Activated gamma-delta T cell treated with anti-CD3 and anti-CD28 coated beads, Interleukin-2, amount 50 U/mL, for 16 hours (primary cell): ENCODE data around the gene MISP.

Experiments
- DNase-seq: peaks from one replicate; pipeline ENCODE4 v3.0.0-alpha.2; 2020; ENCODE audit warnings: low read depth

The MISP gene

DNA sequence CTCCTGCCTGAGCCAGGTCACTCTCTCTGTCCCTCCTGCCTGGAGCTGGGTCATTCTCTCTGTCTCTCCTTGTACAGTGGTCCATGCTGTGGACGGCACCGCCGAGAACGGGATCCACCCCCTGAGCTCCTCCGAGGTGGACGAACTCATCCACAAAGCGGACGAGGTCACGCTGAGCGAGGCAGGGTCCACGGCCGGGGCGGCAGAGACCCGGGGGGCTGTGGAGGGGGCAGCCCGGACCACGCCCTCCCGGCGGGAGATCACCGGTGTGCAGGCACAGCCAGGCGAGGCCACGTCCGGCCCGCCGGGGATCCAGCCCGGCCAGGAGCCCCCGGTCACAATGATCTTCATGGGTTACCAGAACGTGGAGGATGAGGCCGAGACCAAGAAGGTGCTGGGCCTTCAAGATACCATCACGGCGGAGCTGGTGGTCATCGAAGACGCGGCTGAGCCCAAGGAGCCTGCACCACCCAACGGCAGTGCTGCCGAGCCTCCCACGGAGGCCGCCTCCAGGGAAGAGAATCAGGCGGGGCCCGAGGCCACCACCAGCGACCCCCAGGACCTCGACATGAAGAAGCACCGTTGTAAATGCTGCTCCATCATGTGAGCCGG, 4.6 kb upstream of the MISP start:
- no peak for DNase-seq

DNA sequence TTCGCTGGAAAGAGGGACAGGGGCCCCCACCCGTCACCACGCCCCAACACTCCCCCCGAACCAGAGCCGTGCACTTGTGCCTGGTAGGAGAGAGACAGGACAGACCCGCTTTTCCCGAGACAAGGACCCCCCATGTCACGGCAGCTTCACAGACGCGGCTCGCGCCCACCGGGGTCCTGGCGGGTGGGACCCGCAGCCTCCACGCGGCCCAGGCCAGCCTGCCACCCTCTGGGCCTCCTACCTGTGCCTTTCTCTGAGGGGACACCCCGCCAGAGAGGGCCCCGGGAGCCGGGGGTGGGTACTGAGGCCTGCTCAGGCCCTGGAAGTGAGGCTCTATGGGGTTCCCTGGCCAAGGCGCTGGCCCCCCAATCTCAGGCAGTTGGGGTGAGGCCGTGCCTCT, 4.0 kb upstream of the MISP start:
- DNase-seq = no peak

DNA sequence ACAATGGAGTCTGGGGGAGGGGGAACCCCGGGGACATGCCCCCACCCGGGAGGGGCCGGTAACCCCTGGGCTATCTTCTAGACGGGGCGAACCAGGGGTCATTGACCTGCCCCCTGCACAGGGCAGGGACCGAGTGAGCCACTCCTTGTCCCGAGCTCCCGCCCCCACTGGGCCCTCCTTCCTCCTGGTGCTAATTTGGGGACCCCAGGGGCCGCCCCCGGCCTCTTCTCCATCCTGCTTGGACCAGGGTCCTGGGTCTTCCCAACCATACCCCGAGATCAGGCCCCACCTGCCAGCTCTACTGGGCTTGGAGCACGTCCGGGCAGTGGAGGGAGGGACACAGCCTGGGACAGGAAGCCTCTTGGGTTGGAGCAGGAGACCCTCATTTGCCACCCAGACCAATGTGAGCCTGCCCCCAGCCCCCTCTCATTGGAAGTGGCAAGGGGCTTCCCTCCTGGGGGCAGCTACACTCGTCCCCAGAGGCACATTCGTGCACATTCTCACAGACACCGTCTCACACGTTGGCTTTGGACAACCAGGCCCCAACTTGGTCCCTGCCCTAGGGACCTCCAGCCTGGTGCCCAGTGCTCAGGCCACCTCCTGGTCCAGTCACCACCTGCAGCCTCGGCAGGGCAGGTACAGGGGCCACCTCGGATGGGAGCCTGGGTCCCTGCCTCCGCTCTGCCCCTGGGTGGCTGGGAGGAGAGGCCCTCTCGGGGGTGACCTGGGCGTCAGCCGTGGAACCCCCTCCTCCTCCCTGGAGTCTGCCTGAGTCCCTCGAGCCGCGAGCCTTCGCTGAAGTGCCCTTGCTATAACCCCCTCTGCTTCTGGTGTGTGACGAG, 3.3 kb upstream of the MISP start:
- DNase-seq = no peak

DNA sequence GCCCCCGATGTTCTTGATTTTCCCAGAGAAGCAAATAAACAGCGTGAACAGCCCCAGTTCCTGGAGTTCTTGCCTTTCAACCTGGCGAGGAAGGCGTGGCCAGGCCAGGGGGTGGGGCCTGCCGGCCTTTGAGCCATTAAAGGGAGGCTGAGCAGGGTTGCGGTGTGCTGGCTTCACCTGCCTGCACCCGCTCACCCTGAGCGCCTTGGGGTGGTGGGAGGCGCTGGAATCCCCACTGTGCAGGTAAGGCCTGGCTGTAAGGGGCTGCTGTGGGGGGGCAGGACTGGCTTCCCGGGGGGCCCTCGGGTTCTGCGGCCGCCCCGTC, 2.7 kb upstream of the MISP start:
- DNase-seq = no peak

DNA sequence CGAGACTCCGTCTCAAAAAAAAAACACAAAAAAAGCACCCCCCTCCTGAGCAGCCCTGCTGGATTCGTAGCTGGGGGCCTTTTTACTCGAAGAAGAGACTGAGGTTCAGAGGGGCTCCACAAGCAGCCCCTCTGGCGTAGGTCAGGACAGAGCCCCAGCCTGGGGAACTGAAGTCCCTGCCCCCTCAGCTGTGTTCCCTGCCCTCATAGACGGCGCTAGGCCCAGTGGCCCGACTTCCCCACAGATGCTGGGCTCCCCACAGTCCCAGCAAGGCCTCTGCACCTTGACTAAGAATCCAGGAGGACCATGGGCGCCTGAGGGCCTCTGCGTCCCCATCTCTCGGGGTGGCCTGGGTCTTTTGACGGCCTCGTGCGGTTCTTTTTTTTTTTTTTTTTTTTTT, 1.1 kb upstream of the MISP start:
- no peak for DNase-seq

DNA sequence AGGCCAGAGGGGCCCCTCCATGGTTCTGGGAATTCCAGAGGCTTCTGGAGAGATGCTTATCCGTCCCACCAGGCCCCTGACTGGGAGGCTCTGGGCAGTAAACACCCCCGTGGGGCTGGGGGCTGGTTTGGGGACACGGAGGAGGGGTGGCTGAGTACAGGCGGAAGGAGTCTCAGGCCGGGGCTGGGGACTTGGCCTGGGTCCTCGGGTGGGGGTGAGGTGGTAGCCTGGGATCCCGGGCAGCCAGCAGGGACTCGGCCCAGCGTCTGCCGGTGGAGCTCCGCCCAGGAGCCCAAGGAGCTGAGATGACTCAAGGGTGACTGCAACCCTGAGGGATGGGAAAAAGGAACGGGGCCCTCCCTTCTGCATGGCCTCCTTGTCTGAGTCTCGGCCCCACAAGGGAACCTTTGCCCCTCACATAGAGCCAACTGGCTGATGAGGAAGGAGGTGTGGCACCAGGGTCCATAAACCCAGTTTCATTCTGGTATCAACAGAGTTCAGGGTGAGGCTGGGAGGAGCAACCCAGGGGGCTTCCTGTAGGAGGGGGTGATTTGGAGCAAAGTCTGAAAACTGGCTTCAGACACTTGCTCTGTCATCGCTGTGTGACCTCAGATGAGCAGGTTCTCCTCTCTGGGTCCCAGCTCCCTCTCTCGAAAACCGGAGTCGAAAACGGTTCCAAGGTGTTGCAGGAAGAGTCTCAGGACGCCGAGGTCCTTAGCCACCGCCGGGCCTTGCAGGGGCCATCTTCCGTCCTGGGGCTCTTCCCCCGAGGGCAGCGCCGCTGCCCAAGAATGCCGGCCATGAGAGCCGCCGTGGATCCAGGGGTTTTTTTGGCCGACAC, 809 bp downstream of the MISP start:
- no peak for DNase-seq

DNA sequence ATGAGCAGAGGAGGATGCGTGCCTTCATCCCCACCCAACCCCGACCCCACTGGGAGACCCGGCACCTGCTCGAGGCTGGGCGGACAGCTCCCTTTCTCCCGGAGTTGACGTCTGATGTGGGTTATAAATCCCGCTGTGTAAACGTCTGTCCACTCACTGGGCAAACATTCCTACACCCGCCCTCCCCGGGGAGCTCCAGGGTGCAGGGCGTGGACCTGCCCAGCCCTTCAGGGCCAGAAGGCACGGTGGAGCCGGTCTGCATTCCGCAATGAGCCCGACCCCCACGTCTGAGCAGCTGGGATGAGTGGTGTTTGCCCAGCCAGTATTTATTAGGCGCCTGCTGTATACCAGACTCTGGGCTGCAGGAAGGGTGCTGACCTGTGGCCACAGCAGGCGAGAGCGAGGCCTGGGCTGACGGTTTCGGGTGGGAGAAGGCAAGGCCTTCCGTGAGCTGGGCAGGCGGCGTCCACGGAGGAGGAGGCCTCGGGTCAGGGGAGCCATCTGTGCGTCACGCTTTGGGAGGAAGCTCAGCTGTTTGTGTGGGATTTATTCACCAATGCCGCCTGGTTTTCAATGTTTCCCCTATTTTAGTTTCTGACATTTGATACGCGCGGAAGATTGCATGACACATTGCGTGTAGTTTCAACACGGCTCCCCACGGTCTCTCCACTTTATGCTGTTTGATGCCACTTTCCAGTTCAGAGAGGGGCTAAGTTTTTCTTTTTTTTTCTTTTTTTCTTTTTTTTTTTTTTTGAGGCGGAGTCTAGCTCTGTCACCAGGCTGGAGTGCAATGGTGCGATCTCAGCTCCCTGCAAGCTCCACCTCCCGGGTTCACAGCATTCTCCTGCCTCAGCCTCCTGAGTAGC, 2.0 kb downstream of the MISP start:
- DNase-seq = no peak

DNA sequence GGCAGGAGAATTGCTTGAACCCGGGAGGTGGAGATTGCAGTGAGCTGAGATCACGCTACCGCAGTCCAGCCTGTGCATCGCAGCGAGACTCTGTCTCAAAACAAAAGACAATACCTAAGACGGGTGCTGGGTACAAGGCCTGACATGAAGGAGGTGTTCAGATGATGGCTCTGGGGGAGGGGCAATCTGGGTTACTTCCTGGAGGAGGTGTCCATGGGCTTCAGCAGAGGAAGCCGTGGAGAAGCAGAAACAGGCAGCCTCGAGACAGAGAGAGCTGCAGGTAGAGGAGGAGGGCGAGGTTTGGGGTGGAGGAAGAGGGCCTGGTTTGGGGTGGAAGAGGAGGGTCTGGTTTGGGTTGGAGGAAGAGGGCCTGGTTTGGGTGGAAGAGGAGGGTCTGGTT, 3.6 kb downstream of the MISP start:
- no peak for DNase-seq

DNA sequence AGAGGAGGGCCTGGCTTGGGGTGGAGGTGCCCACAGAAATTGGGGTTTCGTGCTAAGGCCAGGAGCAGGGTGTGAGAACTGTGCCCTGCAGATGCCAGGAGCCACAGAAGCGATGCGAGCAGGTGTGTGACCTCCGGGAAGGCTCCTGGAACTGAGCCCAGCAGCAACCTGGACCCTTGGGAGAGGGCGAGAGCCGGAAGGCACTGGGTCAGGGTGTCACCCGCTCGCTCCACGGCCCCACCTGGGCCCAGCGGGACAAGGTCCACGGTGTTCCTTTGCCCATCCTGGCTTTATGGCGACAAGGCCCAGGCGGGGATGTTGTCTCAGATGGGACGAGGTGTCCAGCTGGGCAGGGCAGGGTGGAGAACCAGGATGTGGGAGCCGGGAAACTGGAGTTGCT, 4.2 kb downstream of the MISP start:
- no peak for DNase-seq

DNA sequence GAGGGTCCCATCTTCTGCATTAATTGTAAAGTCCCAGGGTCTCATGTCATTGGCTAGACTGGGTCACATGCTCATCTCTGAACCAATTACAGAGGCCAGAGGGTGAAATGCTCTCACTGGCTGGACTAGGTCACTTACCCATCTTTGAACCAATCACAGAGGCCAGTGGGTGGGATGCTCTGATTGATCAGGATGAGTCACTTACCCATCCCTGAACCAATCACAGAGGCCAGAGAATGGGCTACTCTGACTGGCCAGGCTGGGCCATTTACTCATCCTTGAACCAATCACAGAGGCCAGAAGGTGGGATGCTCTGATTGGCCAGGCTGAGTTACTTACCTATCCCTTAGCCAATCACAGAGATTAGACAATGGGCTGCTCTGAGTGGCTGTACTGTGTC, 5.3 kb downstream of the MISP start:
- no peak for DNase-seq

DNA sequence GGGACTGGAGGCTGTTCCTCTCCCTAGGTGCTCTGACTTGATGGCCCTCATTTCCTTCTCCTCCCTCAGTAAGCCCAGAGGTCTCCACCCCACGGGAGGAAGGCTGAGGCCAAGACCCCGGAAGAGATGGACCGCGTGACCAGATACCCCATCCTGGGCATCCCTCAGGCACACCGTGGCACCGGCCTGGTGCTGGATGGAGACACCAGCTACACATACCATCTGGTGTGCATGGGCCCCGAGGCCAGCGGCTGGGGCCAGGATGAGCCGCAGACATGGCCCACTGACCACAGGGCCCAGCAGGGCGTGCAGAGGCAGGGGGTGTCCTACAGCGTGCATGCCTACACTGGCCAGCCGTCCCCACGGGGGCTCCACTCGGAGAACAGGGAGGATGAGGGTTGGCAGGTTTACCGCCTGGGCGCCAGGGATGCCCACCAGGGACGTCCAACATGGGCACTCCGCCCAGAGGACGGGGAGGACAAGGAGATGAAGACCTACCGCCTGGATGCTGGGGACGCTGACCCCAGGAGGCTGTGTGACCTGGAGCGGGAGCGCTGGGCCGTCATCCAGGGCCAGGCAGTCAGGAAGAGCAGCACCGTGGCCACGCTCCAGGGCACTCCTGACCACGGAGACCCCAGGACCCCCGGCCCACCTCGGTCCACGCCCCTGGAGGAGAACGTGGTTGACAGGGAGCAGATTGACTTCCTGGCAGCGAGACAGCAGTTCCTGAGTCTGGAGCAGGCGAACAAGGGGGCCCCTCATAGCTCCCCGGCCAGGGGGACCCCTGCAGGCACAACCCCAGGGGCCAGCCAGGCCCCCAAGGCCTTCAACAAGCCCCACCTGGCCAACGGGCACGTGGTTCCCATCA, 6.1 kb downstream of the MISP start:
- no peak for DNase-seq

DNA sequence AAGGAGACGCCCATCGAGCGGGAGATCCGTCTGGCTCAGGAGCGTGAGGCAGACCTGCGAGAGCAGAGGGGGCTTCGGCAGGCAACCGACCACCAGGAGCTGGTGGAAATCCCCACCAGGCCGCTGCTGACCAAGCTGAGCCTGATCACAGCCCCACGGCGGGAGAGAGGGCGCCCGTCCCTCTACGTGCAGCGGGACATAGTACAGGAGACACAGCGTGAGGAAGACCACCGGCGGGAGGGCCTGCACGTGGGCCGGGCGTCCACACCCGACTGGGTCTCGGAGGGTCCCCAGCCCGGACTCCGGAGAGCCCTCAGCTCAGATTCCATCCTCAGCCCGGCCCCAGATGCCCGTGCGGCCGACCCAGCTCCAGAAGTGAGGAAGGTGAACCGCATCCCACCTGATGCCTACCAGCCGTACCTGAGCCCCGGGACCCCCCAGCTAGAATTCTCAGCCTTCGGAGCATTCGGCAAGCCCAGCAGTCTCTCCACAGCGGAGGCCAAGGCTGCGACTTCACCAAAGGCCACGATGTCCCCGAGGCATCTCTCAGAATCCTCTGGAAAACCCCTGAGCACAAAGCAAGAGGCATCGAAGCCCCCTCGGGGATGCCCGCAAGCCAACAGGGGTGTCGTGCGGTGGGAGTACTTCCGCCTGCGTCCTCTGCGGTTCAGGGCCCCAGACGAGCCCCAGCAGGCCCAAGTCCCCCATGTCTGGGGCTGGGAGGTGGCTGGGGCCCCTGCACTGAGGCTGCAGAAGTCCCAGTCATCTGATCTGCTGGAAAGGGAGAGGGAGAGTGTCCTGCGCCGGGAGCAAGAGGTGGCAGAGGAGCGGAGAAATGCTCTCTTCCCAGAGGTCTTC, 7.1 kb downstream of the MISP start:
- no peak for DNase-seq

DNA sequence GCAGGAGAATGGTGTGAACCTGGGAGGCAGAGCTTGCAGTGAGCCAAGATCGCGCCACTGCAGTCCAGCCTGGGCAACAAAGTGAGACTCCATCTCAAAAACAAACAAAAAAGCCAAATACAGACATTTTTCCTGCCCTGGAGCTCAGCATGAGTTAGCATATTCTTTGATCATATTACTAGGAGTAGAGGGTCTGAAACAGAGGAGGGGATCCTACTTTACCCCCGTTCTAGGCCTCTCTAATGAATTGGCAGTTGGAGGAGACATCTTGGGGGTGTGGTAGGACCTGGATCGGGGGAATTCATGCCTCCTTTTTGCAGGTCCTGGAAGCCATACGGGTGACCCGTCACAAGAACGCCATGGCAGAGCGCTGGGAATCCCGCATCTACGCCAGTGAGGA, 12.3 kb downstream of the MISP start:
- DNase-seq = no peak

DNA sequence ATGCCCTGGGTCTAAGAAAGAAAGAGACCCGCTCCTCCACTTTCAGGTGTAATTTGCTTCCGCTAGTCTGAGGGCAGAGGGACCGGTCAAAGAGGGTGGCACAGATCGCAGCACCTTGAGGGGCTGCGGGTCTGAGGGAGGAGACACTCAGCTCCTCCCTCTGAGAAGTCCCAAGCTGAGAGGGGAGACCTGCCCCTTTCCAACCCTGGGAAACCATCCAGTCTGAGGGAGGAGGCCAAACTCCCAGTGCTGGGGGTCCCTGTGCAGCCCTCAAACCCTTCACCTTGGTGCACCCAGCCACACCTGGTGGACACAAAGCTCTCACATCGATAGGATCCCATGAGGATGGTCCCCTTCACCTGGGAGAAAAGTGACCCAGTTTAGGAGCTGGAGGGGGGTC, 13.0 kb downstream of the MISP start:
- no peak for DNase-seq

DNA sequence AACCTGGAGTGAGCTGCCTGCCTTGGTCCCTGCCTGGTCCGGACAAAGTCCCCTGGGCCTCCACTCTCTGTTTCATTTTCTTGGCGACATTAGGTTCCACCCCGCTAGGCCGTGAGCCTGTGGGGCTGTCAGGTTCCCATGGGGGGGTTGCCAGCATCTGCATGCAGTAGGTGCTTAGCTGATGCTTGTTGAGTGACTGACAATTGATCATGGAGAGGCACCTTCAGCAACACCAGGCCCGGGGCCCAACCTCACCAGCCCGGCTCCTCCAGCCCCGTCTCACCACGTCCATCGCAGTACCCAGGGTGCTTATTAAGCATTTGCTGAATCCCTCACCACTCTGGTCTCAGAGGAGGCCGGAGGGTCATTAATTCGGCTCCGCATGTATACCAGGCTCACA, 13.4 kb downstream of the MISP start:
- no peak for DNase-seq

DNA sequence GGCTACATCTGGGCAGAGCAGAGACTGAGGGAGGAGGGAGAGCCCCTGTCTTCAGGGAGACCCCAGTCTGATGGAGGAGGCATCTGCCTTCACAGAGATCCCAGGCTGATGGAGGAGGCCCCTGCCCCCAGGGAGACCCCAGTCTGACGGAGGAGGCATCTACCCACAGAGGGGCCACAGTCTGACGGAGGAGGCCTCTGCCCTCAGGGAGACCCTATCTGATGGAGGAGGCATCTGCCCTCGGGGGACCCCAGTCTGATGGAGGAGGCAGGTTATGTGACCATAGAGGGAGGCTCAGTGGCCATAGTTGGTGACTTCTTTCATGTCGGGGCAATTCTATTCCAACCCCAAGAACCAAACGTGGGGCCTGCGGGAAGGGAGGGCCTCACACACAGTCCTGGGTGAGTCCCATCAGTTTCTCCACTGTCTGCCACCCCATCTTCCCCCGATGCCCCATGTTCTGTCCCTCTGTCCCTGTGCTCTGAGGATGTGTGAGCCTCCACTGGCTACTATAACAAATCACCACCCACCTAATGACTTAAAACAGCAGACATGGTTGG, 14.3 kb downstream of the MISP start:
- DNase-seq = no peak

DNA sequence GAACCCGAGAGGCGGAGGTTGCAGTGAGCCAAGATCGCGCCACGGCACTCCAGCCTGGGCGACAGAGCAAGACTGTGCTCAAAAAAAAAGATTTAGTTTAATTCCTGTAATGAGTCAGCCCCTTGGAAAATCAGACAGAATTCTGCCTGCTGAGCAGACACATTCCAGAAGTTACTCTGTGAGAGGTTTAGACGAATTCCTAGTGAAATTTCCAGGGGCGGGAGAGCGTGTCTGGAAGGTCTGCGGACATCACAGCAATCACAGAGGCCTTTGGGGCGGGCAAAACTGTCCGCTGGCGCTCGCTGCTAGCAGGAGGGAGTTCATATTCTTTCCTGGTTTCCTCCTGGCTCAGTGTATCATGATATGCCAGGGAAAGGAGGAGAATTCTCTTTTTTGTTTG, 17.5 kb downstream of the MISP start:
- no peak for DNase-seq

DNA sequence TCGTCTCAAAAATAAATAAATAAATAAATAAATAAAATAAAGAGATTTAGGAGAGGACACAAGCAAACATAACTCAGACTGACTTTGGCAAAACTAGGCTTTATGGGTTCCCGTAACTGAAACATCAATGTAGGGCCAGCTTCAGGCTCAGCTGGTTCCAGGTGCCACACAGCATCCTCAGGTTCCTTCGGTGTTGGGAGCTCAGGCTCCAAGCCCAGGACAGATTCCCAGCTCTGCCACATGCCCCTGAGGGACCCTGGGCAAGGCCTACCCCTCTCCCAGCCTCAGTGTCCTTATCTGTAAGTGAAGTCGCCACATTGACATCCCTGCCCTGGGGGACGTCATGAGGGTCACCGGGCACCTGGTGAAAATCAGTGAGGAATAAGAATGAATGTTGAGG, 18.7 kb downstream of the MISP start:
- DNase-seq = no peak

DNA sequence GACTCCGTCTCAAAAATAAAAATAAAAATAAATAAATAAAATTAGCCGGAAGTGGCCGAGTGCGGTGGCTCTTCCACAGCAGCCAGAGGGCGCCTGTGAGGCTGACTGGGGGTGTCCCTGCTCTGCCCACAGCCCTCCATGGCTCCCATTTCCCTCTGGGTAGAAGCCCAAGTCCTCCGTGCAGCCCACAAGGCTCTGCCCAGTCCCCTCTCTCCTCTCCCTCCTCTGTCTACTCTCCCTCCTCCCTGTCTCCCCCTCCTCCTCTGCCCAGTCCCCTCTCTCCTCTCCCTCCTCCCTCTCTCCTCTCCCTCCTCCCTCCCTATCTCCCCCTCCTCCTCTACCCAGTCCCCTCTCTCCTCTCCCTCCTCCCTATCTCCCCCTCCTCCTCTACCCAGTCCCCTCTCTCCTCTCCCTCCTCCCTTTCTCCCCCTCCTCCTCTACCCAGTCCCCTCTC, 20.4 kb downstream of the MISP start:
- DNase-seq = no peak

DNA sequence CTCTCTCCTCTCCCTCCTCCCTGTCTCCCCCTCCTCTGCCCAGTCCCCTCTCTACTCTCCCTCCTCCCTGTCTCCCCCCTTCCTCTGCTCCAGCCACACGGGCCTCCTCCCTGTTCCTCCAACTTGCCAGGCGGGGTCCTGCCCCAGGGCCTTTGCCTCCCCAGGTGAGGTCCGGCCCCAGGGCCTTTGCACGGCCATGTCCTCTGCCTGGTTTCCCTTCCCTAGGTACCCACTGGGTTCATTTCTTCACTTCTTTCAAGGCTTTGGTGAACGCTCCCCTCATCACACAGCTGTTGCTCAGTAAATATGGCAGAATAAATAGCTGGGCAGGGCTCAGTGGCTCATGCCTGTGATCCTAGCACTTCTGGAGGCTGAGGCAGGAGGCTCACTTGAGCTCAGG, 21.2 kb downstream of the MISP start:
- no peak for DNase-seq
